ENCODE measurements around the gene C10orf67.
"Not testable (repeated sequence)": the region's sequence is repeated elsewhere in the genome, so short reads cannot be mapped to it uniquely, and the experiment has no call there.

The C10orf67 gene

GRCh38 chr10:23344241-23344841, at the start of gene C10orf67:
Gene C10orf67, minus strand, starts transcription at chr10:23344797. Its CDS starts 23 bp downstream, at chr10:23344774.
- peak; percentile 67 for DNase-seq

GRCh38 chr10:23391821-23392220, 47.2 kb upstream of the C10orf67 start:
- DNase-seq, result no peak

- DNase-seq, result no peak
Measured at GRCh38 chr10:23390809-23391208, 46.2 kb upstream of the C10orf67 start.

- not testable (repeated sequence) for DNase-seq
Measured at GRCh38 chr10:23390408-23390807, 45.8 kb upstream of the C10orf67 start.

GRCh38 chr10:23387516-23387915, 42.9 kb upstream of the C10orf67 start:
- DNase-seq, result not testable (repeated sequence)

GRCh38 chr10:23386052-23386451, 41.5 kb upstream of the C10orf67 start:
- no peak for DNase-seq

GRCh38 chr10:23384364-23384763, 39.8 kb upstream of the C10orf67 start:
- no peak for DNase-seq

GRCh38 chr10:23383637-23384036, 39.0 kb upstream of the C10orf67 start:
- no peak for DNase-seq

GRCh38 chr10:23381298-23382040, 36.9 kb upstream of the C10orf67 start:
- DNase-seq, result no peak

GRCh38 chr10:23379686-23380085, 35.1 kb upstream of the C10orf67 start:
- DNase-seq, result no peak

GRCh38 chr10:23376229-23376655, 31.6 kb upstream of the C10orf67 start:
- no peak for DNase-seq

- DNase-seq, result no peak
Measured at GRCh38 chr10:23375366-23375765, 30.8 kb upstream of the C10orf67 start.

GRCh38 chr10:23373156-23373555, 28.6 kb upstream of the C10orf67 start:
- no peak for DNase-seq

- DNase-seq, result no peak
Measured at GRCh38 chr10:23371073-23371472, 26.5 kb upstream of the C10orf67 start.

- no peak for DNase-seq
Measured at GRCh38 chr10:23370106-23370505, 25.5 kb upstream of the C10orf67 start.

- DNase-seq, result no peak
Measured at GRCh38 chr10:23368816-23369640, 24.4 kb upstream of the C10orf67 start.

- no peak for DNase-seq
Measured at GRCh38 chr10:23367896-23368595, 23.4 kb upstream of the C10orf67 start.

GRCh38 chr10:23365417-23366030, 20.9 kb upstream of the C10orf67 start:
- not testable (repeated sequence) for DNase-seq

- no peak for DNase-seq
Measured at GRCh38 chr10:23364378-23364777, 19.8 kb upstream of the C10orf67 start.

- no peak for DNase-seq
Measured at GRCh38 chr10:23363793-23364135, 19.2 kb upstream of the C10orf67 start.

GRCh38 chr10:23362879-23363792, 18.5 kb upstream of the C10orf67 start:
- DNase-seq, result no peak

All from NCI-H146 (cell line).